Suppressor macrophage (primary cell): ENCODE results near the gene SHANK2.
"Not testable (repeated sequence)": the region's sequence is repeated elsewhere in the genome, so short reads cannot be mapped to it uniquely, and the experiment has no call there.

ENCODE experiments used
- DNase-seq, 4 experiments: peaks; one replicate each; pipeline ENCODE4 v3.0.0-alpha.2; 2020 to 2022

The SHANK2 gene

DNA sequence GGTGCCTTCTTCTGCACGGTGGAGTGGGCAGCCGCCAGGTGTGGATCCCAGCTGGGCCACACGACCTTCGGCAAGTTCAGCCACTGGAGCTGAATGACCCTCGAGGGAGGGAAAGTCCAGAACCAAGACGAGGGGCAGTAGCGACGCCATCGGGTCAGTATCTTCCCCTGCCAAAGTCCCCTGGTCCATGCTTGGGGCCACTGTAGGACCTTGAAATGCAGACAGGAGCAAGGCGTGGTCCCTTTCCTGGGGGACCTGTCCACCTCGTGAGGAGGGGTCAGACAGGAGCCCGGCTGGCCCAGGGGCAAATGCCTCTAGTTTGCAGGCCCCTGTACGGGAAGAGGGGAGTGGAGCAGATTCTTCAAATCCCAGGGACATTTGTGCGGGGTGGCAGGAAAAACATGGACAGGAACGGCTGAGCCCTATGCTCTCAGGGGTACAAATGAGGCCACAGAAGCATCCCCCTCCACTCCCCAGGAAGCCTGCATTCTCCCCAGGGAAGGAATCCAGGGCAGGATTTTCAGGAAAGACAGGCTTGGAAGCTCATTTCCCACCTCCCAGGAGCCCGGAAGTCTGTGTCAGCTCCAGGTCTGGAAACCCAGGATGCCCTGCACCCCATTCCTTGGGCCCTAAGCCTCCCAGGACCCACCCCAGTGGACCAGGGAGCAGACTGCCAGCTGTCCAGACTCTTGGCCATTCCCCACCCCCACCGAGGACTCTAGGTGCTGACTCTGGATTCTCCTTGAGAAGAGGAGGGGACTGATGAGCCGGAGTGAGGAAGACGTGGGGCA is 6.6 kb downstream of the SHANK2 start:
- no peak for DNase-seq

DNA sequence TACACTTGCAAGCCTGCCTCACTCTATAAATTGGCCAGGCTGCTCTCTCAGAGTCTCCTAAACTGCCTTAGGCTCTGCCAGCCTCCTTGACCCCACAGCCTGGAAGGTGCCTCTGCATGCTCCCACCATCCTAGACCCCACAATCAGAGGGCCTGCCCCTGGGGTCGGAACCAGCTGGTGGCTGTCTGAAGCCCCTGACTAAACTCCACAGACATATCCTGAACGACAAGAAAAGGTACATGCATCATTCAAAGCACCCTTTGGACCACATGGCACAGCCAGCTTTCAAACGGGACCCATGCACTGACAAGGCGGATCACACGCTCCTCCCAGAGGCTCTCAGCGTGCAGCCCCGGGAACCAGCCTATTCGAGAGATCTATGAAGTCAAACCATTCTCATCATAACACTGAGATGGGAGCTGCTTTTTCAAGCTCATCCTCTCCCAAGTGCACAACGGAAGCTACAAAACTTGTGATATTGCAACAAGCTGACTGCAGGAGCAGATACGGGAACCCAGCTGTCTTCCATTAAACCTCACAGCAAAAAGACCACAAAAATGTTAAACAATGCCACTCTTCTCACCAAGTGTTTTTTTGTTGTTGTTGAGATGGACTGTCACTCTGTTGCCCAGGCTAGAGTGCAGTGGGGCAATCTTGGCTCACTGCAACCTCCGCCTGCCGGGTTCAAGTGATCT is 8.1 kb downstream of the SHANK2 start:
- DNase-seq = no peak

DNA sequence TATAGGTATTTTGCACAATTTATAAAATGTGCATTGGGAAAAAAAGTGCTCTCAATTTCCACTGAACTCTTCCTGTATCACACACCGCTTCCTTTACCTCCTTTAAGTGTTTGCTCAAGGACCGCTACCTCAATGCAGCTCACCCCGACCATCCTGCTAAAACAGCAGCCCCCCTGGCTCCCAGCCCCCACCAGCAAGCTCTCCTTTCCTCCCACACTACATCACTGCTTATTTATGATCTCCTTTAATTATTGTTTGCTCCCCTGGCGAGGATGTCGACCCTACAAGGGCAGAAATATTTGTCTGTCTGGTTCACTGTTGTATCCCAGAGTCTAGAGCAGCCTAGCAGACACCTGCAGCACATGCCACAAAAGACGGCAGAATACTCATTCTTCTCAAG is 10.0 kb downstream of the SHANK2 start:
- DNase-seq = no peak

DNA sequence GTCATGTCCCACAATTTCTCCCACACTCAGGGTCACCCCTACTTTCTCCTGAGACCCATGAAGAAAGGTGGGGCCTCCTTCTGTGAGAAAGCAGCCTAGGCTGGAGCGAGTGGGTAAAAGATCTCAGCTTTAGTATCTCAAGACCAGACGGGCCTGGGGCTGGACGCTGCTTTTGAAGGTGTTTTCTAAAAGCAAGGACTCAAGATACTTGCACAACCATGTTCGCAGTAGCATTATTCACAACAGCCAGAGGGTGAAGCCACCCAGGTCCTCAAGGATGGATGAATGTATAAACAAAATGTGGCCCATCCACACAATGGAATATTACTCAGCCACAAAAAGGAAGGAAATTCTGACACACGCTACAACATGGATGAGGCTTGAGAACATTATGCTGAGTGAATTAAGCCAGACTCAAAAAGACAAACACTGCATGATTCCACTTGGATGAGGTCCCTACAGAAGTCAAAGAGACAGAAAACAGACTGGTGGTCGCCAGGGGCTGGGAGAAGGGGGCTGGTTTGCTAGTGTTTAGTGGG is 10.6 kb downstream of the SHANK2 start:
- DNase-seq = no peak

DNA sequence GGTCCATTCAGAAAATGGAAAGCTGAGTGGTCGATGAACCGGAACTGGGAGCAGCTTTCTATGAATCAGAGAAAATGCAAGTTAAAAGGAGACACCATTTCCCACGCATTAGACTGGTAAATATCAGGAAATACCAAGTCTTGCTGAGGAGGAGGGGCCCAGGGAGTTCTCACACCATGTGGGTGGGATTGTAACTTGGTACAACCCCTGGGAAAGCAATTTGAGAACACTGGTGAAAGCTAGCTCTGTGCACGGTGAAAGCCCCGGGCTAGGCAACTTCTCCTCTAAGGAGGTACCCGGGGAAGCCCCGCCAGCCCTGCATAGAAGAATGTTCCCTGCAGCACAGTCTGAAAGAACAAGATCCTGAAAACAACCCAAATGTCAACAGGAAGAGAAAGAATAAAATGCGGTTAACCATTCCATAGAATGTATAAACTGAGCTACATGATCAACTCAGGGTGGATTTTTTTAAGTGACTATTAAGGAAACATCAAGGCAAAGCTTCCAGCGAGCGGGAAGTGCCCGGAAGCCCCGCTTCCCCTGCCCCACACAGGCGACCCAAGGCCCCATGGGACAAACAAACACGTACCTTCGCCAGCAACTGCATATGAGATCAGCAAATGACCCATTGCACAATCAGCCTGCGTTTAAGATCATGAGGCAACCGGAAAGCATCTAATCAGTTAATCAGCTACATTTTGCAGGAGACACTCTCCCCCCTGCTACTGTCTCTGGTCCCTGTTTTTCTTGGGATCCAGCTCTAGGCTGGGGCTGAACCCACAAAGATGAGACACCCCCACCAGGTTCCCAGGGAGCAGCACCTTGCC is 11.3 kb downstream of the SHANK2 start:
- DNase-seq = peak; percentile 13 to 58 (median 38)

DNA sequence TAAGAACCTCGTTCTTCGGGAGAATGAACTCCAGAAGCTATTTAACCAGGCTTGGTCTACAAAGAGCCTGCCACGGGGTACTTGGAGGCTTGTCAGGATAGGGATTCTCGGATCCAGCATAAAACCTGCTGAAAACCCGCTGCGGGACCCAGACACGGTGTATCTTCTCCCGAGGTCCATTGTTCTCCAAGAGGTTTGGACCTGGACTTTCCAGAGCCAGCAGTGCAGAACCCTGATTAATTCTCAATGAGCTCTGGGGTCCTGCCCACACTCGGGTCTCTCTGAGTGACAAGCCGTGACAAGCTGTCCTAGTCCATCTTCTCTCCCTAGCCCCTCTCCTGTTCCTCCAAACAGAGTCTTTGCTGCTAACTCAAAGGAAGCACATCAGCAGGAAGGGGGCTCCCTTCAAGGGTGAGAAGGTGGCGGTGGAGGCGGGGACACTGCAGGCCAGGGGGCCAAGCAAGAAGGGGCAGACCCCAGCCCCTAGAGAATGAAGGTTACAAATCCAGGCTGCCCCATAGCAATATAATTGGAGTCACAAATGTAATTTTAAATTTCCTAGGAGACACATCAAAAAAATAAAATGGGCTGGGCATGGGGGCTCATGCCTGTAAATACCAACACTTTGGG is 12.2 kb downstream of the SHANK2 start:
- no peak for DNase-seq

DNA sequence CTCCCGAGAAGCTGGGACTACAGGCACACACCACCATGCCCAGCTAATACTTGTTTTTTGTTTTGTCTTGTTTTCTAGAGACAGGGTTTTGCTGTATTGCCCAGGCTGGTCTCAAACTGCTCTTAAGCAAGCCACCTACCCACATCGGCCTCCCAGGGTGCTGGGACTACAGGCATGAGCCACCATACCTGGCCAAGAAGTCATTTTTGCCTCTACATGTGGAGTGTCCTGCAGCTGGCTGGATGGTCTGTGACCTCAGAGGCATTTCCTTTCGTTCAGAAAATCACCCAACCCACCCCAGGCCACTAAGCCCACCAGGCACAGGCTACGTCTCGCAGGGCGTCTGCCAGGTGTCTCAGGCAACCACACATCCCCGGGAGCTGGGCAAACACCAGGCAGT is 12.8 kb downstream of the SHANK2 start:
- DNase-seq = no peak

DNA sequence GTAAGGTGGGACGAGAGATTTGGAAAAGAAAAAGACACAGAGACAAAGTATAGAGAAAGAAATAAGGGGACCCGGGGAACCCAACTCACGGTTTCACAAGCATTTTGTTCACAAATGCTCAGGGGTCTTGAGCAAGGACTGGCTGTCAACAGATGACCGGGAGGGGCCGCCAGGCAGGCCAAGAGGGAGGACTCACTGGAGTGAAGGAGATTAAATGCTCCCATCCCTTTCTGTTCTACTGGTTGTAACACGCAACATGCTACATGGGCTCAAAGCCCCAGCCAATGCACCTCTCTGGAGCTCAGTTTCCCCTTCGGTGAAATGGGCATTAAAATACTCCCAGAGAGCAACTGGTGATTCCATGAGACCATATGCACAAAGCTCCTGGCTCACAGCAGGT is 13.4 kb downstream of the SHANK2 start:
- no peak for DNase-seq

DNA sequence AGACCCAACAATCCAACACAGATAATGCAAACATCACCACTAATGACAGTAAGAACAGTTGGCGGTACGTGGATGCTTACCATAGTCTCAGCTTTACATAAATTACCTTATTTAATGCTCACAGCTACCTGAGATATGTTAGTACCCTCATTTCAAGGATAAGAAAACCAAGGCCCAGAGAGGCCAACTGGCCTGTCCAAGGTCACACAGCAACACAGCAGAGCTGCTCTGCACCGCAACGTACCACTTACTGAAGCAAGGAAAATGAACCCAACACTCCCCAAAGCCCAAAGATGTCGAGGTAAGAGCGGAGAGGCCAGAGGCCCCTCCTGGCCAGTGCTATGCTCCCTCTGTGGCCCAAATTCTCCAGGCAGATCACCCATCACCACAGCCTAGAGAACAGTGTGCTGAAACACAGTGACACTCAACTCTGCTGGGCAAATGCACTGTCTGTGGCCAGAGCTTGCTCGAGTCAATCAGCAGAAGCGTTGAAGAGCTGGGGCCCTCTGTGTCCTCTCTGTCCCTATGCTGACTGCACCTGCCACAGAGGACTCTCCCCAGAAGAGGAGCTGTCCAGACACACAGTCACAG is 14.0 kb downstream of the SHANK2 start:
- DNase-seq = no peak

DNA sequence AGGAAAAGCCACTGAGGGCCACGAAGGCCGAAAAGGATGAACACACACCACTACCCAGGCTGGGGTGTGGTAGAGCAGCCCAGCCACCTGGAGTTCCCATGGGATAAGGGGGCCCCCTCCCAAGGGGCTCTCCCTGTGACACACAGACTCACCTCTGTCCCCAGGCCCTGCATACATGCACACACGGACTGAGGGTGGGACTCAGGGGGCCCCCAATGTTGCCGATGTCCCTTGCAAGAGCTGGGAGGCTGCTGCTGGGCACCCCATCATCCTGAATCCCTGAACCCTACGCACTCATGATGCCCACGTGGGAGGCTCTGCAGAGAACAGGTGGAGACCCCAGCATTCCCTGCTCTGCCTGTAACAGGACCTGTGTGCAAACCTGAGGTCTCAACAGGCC is 14.5 kb downstream of the SHANK2 start:
- DNase-seq = no peak

DNA sequence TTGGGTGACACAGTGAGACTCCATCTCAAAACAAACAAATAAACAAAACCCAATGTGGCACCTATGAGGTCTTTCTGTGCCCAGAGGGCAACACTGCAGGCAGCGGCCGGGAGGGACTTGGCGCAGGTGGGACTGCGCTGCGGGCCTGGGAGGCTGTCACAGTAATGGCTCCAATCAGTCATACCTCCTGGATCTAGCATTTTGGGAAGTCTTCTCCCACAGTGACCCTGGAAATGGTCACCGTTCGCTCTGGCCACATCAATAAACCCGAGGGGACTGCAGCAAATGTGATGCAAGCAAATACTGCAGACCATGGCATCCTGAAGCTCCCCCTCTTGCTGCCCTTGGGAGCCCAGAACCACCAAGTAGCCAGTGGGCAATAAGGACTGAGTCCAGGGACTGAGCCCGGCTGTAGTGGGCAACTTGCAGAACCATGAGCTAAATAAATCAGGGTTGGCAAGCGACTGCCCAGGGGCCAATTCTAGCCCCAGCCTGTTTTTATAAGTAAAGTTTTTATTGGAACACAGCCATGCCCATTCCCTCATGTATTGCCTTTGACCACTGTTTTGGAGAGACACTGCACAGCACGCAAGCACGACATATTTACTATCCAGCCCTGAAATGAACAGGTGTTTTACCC is 15.4 kb downstream of the SHANK2 start:
- no peak for DNase-seq

DNA sequence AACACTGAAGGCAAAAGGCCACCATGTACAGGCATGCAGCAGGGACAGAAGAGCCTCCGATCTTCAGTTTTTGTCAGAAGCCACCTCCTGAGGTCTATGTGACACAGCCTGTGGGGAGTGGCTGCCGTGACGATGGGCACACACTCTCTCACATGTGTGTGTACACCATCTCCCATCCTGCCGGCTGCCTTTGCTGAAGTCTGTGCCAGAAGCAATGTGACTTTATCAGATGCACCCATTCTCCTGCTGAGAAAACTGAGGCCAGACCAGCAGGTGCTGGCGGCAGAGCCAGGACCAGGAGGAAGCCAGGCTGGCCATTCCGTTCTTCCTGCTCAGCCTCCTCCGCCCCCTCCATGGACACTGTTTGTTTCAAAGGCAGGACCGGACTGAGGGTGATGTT is 16.7 kb downstream of the SHANK2 start:
- no peak for DNase-seq

DNA sequence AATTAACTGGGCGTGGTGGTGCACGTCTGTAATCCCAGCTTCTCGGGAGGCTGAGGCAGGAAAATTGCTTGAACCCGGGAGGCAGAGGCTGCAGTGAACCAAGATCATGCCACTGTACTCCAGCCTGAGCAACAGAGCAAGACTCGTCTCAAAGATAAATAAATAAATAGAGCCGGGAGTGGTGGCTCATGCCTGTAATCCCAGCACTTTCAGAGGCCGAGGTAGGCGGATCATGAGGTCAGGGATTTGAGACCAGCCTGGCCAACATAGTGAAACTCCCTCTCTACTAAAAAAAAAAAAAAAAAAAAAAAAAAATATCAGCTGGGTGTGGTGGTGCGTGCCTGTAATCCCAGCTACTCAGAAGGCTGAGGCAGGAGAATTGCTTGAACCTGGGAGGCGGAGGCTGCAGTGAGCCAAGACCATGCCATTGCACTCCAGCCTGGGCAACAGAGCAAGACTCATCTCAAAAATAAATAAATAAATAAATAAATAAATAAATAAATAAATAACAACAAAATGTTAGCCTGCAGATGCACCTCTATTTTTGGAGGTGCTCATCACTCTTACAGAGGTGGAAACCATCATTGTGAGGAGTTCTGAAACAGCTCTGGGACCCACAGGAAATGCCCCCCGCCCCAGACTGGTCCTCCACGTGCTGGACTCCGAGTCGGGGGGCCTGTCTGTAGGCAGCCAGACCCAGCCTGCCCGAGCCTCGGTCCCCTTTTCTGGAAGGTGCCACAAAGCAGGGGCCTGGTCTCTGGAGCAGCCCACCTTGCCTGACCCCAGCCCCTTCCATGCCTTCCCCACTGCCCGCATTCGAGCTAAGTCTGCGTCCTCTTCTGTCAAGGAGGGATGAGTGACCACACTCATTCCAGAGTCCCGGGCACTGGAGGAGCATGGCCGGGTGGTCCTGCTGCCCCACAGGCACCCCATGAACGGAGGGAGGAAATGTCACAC is 18.2 kb downstream of the SHANK2 start:
- not testable (repeated sequence) for DNase-seq

DNA sequence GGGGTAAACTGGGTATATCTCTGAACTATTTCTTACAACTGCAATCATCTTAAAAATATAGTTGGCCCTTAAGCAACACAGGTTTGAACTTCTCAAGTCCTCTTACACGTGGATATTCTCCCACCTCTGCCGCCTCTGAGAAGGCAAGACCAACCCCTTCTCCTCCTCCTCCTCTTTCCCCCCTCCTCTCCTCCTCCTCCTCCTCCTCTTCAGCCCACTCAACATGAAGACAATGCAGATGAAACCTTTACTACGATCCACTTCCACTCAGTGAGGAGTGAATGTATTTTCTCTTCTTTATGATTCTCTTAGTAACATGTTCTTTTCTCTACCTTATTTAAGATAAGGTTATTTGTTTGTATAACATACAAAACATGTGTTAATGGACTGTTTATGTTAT is 20.0 kb downstream of the SHANK2 start:
- no peak for DNase-seq

DNA sequence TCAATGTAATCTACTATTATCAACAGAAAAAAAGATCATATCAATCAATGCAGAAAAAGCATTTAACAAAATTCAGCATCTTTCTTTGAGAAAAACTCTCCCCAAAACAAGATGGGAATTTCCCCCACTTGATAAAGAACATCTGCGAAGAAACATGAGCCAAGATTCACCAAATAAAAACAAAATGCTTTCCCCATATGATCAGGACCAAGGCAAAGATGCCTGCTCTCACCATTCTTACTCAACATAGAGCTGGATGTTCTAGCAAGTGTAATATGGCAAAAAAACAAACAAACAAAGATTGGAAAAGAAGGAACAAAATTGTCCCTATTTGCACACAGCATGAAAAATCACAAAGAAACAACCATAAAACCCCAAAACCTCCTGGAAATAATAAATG is 23.4 kb downstream of the SHANK2 start:
- no peak for DNase-seq

DNA sequence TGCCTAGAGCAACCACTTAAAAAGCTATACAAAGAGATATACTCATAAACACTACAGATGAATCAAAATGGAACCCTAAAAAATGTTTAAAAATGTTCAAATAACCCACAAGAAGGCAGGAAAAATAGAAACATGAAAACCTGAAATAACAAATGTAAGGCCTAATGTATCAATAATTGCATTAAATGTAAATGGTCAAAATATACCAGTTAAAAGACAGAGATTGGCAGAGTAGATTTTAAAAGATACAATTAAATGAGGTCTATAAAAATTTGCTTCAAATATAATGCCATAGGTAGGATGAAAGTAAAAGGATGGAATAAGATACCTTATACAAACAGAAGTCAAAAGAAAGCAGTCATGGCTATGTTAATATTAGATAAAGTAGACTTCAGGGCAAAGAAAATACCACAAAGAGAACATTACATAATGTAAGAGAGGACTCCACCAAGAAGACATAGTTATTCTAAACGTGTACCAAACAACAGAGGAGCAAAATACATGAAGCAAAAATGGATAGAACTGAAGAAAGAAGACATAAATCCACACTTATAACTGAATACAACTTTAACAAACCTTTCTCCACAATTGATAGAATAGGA is 25.2 kb downstream of the SHANK2 start:
- no peak for DNase-seq

DNA sequence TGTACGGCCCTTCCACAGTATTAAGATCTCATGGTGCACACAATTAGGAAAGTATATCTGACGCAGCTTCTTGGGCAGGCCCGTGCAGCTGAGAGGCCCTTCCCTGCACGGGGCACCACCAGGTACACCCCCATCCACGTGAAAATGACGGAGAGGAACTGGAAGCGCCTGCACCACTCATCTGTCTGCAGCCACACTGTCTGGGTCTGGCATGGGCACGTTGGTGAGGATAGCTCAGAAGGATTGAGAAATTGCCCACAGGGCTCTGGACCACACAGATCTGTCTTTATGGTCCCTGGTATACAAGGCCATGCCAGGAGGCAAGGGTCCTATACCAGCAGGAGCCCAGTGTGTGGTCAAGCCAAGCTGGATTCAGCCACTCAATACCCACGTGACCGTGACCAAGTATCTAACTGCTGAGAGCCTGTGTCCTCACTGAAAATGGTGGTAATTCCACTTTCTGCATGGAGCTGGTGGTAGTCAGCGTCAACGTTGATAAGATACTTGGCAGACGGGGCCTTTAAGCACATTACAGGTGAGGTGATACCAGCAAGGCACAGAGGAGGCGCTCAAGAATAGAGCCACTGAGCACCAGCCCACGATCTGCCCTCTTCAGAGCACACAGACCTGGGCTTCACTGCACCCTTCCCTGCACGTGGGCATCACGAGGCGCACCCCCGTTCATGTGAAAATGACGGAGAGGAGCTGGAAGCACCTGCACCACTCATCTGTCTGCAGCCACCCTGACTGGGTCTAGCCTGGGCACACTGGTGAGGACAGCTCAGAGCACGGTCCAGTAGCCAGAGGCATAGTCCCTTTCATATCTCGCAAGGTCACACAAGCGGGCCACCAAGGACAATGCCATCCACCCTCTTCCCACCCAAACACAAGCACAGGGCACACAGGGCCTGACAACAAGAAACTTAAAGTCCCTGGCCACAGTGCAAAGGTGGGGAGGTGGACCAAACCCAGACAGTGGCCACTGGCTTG is 28.4 kb downstream of the SHANK2 start:
- DNase-seq = no peak

DNA sequence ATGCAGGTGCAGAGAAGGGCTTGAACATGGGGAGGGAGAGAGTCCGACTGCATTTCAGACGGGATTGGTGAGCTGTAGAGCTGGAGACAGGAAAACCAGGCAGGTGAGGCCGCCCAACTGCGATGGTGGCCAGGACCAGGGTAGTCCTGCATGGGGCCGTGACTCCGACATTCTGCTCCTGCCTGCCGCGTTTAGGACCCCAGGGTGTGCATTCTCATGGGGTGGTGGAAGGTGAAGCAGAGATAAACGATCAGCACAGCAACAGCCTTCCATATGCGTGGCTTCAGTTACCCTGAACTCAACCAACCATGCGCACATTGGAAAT is 29.3 kb downstream of the SHANK2 start:
- DNase-seq = no peak
